Bone marrow (tissue), 2 donors: ENCODE data around the gene NOTUM.

Experiments
- DNase-seq, 2 donors: peaks; one replicate each; lab custom pipeline; 2025; lab: John Stamatoyannopoulos, UW

Gene NOTUM

DNA sequence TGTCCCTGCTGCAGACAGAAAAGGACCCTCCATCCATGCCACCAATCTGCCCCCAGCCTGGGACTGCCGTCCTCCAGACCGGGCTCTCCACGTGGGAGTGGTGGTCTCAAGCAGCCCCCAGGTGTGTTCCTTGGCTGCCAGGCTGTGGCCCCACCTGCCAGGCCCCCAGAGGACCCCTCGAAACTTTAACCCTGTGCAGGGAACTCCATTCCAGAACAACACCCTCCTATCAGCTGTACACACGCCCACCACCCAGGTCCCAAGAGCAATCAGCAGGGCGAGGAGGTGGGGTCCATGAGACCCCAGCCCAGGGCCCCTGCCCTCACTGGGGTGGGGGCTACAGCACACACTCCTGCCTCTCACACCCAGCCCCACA lies 25.3 kb downstream of the NOTUM start:
- DNase-seq, result no peak

DNA sequence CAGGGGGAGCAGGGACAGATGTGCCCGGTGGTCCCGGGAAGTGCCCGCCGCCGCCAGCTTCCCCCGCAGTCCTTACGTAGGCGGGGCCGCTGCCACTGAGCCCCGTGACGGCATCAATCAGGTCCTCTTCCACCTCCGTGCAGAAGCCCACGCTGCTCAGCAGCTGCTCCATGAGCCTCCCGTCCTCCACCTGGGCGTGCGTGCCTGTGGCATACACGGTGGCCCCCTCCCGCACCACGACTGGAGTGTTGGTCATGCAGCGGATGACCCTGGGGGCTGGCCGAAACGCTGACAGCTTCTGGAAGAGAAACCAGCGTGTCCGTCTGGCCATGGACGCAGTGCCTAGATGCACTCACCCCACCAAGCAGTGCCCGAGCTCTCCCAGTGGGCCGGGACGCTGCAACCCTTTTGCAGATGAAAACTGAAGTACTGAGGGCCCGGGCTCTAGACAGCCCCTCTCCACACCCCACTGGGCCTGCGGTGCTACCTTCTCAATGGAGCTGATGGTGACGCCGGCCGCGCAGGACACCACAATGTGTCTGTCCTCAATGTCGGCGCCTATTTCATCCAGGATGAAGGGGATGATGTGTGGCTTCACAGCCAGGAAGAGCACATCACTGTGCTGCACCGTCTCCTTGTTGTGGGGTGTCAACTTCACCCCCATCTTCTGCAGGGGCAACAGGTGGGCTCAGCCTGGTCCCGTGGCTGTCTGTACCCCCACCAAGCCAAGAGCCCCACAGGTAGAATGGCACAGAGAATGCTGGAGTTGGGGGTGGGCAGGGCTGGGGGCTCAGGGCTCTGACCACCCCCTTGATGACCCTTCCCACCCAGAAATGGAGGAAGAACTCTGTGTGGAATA lies 25.9 kb downstream of the NOTUM start:
- DNase-seq, result no peak

DNA sequence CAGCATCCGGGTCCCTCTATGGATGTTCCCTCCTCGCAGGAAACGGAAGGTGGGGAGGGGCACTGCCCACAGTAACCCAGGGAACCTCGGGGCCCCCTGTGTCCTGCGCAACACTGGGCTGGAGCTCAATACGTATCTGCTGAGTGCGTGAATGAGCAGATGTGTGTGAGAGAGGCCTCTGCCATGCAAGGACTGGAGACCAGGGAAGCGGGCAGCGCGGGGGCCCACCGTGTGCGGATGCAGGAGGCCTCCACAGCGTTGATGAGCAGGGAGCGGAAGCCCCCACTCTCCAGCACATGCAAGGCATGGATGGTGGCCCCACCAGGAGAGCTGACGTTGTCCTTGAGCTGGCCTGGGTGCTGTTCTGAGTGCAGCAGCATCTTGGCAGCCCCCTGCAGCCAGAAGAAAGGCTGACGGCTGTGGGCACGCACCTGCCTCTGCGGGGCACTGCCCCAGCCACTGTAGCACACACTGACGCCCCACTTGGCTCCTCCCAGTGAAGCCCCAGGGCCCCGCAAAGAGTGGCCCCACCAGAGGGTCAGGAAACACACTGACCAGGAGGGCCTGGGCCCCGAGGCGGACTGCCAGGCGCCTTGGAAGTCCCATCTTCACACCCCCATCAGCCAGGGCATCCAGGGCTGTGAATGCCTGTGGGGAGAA lies 26.8 kb downstream of the NOTUM start:
- no peak for DNase-seq

DNA sequence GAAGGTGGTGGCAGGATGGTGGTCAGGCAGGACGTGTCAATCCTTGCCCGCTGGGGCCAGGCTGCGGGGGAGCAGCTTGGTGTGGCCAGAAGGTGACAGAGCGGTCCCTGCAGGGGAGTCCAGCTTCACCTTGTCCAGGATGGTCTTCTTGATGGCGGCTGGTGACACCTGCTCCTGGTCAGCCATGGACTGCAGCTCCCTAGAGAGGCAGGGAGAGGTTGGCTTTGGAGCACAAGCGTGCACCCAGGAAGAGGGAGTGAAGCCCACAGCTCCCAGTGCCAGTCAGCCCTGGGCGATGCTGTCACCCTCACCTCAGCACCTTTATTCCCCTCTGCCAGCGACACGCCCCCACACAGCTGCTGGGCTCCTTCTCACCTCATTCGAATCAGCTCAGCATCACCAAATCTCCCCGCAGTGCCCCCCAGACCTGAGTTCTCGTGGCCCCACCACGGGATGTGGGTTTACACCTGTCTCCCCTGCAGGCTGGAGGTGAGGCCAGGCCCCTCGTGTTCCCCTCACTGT lies 27.7 kb downstream of the NOTUM start:
- no peak for DNase-seq

DNA sequence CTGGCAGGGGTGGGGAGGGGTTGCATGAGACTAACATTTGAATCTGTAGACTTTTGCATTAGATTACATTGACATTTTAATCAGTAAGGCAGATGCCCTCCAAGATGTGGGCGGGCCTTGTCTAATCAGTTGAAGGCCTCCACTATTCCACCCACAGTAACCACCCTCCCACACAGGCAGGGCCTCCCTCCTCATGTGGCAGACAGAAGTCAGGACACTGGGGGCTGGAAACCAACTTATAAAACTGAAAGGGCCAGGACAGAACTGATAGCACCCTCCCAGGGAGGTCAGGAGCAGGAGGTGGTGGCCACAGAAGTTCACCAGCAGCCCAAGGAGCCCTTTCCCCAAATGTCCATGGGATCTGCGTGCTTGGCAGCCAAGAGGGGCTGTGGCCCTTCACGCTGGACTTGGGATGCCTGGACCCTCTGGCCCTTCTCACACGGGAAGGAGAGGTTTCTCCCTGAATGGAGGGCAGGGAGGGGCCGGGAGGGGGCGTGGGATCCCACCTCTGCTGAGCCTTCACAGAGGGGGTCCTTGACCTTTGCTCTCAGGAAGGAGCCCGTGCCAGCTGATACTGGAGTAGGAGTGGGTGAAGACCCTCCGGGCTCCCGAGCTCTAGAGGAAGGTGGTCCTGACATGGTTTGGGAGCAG lies 28.5 kb downstream of the NOTUM start:
- DNase-seq, result no peak

DNA sequence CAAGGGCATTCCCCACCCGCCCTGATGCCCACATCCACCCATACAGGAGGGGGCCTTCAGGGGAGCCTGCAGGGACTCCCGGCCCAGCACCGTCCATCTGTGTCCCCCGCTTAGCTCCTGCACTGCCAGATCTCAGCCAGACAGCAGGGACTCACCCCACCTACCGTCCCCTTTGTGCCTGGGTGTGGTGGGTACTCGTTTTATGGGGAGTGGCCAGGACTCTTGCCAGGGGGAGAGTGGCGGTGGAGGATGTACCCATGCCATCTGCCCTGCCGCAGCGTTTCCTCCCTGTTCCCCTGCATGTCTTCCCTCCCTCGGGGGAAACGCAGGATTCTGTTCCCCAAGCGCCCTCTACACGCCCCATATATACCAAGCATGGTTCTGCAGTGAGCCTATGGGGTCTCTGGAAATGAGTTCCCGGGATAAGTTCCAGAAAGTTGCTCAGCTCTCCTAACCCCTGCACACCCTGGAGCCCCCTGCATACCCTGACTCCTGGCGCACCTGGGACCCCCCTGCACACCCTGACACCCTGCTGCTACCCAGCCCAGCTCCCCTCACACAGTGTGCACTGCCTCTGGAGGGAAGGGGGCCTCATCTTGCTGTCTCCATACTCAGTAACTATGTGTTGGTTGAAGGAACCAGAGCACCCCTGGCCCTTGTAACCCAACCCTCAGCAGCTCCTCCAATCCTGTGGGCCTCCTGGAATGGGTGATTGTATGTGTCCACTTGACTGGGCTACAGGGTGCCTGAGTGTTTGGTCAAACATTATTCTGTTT lies 29.2 kb downstream of the NOTUM start:
- DNase-seq, result peak in 1 of 2 donors; percentile 12

DNA sequence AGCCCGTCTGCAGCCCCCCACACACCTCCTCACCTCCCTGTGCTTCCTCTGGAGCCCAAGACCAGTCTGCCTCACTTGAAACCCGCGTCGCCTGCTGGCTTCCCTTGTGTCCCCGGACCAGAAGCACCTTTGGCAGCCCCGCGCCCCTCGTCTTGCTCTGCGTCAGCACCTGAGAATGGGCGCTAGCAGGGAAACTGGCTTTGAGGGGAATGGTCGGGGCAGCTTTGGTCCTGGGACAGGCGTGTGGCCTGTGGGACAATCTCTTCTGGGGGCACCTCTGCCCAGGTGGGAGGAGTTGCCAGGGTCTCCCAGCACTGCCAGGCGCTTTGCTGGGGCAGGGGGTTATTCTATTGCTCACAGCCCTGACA lies 29.8 kb downstream of the NOTUM start:
- DNase-seq, result no peak

DNA sequence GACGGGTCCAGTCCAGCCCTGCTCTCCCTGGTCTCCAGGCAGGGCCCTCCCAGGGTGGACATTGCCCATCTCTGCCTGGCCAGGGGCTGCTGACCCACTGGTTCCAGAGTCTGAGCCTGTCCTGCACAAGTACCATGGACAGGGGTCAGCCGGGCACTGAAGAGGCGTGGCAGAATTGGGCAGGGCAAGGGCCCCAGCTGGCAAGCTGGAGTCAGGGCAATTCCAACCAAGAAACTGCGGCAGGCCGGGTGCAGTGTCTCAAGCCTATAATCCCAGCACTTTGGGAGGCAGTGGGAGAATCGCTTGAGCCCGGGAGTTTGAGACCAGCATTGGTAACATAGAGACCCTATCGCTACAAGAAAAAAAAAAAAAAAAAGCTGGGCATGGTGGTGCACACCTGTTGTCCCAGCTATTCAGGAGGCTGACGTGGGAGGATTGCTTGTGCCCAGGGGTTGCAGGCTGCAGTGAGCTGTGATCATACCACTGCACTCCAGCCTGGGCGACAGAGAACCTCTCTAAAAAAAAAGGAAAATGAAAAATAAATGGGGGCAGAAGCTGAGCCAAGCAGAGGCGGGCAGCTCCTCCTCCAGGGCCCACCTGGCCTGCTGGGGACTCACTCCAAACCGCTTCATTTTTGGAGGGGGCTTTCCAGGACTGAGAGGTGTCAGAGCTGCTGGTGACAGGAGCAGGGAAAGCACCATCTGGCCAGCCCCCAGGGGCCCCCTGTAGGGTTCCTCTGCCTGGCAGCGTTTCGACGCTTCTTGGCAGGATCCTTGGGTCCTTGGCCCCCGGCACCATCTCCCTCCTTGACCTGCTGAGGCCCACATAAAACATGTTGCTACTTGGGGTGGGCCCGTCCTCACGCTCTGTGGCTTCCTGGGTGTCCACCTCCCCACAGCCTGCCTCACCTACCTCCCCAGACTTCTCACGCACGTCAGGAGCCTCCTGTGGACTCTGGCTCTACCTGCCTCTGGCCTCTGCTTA lies 30.6 kb downstream of the NOTUM start:
- DNase-seq, result no peak

DNA sequence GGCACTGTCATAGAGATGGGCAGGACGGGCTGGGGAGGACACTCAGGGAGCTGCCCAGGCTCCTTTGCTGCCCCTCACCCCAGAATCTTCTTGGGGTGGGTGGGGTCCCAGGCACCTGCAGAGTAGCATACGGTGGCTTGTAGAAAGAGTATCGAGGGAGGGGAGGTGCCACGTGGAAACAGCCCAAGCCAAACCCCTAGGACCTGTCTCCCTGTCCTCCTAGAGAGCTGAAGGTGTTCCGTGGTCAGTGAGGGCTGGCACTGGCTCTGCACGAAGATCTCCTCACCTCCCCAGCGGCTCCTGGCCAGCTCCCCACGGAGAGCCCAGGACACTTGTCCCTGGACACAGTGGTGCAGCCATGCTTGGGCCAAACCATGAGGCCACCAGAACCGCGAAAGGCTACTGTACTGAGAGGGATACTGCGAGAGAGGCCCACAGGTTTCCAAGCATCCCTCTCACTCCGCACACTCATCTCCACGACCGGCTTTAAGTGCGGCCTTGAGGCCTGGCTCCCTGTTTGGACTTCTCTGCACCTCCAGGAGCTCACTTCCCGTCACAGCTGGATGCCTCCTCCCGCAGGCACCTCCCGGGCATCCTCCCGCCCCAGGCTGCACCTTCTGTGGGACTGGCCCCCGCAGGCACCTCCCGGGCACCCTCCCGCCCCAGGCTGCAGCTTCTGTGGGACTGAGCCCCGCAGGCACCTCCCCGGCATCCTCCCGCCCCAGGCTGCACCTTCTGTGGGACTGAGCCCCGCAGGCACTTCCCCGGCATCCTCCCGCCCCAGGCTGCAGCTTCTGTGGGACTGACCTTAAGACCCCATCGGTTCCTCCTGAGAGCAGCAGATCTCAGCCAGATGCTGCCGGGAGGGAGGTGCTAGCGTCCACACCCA lies 31.5 kb downstream of the NOTUM start:
- DNase-seq, result no peak

DNA sequence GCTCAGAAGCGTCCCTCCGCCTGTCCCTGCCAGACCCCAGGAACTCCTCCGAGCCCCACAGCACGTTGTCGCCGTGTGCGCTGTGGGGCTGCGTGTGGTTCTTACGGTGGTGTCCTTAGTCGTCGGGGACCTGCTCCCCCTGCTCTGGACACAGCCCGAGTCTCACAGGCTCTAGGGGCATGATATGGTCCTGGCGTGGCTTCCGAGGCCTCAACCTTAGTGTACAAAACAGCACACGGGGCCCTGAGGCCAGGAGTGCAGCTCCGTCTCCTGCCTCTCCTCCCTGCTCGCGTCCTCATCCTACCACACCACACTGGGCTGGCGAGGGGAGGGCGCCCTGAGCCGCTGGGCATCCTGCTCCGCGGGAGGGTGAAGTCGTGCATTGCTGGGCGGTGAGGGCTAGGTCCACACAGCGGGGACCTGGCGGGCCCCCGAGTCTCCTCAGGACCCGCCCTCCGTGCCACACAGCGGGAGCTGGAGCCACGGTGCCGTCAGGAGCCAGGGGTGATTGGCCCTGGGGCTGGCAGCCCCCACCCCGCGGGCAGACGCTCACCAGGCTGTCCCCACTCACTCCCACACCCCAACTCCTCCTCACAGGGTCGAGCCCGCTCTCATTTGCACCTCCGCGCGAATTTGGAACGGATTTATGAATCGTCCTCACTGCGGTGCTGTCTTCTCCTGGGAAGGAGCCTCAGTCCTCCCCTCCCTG lies 32.3 kb downstream of the NOTUM start:
- no peak for DNase-seq

DNA sequence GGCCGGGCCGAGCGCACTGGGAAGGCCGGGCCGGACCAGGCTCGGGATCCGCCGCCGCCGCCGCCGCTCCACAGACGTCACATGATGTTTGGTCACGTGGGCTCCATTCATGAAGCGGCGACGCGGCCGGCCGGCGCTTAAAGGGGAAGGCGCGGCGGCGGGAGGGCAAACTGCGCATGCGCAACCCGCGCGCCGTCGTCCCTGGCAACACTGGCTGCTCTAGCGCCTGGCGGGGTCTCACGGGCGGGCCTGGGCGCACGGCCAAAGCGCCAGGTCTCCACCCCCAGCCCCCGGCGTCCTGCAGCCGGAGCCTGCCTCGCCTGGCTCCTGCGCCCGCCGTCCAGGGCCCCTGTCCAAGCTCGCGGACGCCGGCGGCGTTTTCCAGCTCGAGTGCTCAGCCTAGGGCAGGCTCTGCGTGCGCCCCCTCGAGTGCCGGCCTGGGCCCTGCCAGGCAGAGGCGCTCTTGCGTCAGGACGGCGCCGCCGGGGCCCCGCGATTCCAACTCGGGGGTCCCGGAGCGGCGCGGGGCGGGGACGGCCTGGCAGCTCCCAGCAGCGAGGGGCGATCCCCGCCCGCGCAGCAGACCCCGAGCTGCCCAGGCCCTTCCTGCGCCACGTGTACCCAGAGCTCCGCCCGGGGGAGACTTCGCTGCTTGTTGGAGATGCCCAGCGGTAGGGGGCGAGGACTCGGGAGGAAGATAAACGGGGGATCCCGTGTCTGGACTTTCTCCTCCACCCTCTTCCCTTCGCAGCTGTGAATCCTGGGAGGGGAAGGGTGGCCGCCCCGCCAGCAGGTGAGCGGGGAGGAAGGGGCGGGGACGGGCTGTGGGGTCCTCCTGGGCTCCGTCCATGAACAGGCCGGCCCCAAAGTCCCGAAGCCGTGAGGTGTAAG lies 33.1 kb downstream of the NOTUM start, which contains the start of gene MAFG:
MAFG (minus strand) TSS at position 83 of the 891 bp plus-strand sequence. CDS start 4,550 bp downstream, outside the sequence.
- peak; percentile 81 to 88 for DNase-seq

DNA sequence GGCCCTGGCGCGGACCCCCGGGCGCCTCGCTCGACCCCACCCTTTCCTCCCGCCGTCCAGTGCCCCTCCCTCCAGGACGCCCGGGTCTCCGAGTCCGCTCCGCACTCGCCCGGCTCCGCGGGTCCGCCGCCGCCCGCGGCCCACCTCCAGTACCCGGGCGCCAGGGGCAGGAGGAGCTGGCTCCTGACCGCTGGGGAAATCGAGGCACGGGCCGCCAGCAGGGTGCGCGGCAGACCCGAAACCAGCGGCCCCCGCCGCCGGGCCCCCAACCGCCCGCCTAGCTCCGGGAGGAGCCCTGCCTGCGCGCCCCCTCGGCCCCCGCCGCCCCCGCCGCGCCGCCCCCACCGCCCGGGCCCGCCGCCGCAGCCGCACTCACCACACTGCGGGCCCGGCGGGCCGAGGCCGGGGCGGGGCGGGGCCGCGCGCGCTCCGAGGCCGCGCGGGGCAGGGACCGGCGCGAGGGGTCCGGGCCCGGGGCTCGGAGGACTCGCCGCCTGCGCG lies 33.8 kb downstream of the NOTUM start:
- DNase-seq, result peak in 1 of 2 donors; percentile 54

DNA sequence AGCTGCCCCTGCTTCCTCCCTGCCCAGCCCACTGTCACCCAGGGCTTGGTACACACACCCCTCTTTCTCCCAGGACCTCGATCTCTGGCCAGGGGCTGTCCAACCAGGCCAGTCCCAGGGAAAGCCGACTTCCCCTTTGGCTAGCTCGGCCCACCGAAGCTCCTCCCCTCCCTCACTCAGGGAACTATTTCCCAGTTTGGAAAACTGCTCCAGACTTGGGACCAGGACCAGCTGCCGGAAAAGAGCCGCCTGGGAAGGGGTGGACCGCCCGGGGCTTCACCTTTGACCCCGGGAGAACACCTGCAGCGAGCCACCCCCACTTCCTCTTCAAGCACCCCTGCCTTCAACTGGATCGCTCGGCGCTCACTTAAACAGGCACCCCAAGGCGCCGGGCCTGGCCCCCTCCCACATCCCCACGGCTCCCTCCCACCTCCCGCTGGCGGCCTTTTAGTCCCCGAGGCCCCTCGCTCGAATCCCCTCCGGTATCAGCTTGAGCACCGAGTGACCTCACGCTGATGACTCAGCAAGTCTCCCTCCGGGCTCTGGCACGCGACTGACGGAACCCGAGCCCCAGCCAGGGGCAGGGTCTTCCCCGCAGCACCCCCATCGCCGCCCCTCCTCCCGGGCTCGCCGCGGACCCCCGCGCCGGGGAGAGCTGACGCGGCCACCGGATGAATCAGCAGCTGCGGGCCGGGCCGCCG lies 34.4 kb downstream of the NOTUM start:
- DNase-seq, result peak; percentile 69 to 70

DNA sequence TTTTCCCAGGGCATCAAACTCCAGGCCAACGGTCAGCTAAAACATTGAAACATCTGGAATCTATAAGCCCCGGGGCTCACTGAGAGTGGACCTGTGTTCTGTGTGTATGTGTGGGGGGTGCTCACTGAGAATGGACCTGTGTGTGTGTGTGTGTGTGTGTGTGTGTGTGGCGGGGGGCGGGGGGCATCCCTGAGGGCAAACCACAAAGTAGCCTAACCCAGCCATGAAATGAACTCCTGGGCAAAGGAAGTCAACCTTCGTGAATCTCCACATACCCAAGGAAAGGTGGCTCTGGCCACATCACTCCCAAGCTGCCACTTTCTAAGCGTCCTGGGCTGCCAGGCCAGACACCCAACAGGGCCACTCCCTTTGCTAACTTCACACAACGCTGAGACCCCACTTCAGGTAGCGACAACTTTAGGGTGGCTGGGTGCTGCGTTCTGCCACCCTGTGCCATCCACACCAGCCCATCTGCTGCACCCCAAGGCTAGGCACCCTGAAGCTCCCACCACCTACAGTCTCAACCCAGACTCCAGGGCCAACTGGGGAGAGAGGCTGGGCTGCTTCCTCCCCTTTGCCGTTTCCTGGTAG lies 35.0 kb downstream of the NOTUM start:
- DNase-seq, result no peak

DNA sequence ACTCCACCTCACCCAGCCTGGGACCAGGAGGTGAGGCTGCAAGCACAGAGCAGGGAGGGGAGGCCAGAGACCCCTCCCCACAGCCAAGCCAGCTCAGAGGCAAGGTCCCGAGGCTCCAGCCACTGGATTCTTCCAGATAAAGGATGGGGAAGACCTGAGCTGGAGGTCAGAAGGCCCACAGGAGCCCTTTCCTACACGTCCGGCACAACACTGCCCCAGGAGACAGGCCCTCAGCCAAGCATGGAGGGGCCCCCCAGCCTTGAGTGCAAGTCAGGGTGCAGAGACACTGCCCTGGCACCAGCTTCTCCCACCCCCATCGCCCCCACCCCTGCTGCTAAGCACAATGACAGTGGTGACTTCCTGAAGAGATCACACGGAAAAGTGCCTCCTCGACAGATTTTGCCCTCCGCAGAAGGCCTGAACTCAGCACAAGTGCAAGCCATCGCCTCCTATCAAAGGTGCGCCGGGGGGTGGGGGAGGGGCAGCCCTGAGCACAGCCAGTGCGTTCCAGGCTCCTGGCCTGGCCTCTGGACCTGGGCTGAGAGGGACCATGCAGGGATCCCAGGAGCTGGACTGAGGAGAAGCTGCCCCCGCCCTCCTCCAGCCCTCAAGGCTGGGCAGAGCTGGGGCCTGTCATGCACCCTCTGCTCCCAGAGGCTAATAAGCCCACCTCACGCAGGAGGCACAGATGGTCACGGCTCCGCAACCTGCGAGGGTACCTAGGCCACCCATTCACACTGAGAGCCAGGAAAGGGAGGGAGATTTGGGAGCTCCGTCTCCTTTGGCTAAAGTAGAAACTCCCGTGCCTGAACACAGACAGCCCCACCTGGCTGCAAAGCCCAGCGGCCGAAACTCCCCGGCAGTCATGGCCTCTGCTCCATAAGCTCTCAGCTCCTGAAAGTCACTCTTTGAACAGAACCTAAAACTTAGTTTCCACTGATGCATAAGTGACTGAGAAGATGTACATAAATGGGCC lies 36.1 kb downstream of the NOTUM start:
- DNase-seq, result no peak
